Measurements from ENCODE around the gene ARRB1.
"Not testable (repeated sequence)": the region's sequence is repeated elsewhere in the genome, so short reads cannot be mapped to it uniquely, and the experiment has no call there.

Gene ARRB1

DNA sequence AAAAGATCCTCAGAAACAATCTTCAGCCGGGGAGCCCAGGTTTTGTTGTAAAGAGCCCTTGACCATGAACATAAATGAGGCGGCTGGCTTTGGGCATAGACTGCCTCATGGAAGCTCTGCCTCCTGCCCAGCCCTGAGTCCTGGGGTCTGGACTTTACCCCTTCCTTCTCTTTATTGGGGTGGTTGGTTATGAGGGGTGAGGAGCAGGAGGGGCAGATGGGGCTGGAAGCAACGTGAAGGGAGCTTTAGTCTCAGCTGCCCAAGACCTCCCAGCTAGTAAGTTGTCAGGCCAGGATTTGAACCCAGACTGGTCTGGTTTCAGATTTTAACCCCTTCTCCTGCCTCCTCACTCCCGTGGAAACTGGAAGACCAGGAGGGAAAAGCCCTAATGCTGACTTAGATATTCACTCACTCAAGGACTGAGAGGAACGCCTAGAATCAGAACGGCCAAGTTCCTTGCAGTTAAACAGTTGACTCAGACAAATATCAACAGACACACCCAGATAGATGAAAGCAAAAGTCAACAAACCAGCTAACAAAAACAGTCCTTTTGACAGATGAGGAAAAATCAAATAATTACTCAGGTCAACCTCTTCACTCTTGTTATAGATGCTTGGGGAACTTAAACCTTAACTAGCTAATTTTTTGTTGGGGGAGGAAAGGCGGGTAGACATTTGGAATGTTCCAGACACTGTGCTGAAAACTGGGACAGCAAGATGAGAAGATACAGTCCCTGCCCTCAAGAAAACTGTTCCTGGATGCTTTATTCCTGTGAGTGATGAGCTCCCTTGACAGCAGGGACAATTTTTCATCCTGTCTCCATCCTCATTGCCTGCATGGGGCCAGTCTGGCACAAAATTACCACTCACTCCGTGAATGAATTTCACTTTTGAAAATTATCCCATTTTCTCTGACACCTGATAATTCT, 20.8 kb upstream of the ARRB1 start:
- no peaks in the 10 kb centered on the region for H3K27me3 ChIP-seq (ENCODE audit: control insufficient read depth in 1 of 2, insufficient read depth in 2 of 2, low read length in 2 of 2)
- H3K9ac ChIP-seq (ENCODE audit: low read depth in 1 of 2, low read length in 2 of 2), result peak overlapping the region; percentile 28 to 32
- H3K27ac ChIP-seq (ENCODE audit: low read depth, low read length), result peak overlapping the region; percentile 65
- peaks cover 14 to 24% of the 10 kb centered on the region in 2 donors for H3K4me1 ChIP-seq (ENCODE audit: control insufficient read depth in 1 of 2, insufficient read depth in 2 of 2, low read length in 2 of 2)
- H3K4me3 ChIP-seq (ENCODE audit: low read depth in 1 of 2, low read length in 2 of 2), result peak overlapping the region; percentile 38 to 49
- no peaks in the 10 kb centered on the region for H3K36me3 ChIP-seq (ENCODE audit: control insufficient read depth in 1 of 2, insufficient read depth in 2 of 2, low read length in 2 of 2)
- no peaks in the 10 kb centered on the region for H3K9me3 ChIP-seq (ENCODE audit: control insufficient read depth in 1 of 2, low read length in 2 of 2)

DNA sequence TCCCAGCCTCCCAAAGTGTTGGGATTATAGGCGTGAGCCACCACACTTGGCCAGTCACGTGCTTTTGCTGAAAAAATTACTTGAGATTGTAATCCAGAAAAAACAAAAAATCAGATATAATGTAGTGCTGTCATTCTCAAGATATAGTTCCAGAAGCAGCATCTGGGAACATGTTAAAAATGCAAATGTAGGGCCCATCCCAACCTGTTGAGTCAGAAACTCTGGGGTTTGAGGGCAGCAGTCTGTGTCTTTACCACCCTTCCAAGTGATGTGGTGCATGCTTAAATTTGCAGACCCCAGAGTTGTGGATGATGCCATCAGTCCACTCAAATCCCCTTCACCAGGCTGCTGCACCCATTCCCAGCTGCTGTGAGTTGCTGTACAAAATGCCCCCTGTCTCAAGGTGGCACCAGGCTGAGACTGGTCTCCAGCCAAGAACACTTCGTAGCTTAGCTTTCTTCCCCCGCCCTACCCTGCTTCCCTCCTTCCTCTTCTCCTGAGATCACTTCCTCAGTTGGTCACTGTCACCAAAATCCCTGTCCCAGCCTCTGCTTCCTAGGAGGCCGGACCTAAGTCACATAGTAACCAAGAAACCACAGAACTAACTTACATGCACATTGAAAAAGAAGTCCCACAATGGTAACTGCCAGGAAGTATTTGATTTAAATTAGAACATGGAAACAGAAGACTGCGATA, 18.2 kb upstream of the ARRB1 start:
- Histone ChIP-seq H3K36me3 (ENCODE audit: control insufficient read depth in 1 of 2, insufficient read depth in 2 of 2, low read length in 2 of 2) (no peaks in the 10 kb centered on the region), H3K9me3 (ENCODE audit: control insufficient read depth in 1 of 2, low read length in 2 of 2) (no peaks in the 10 kb centered on the region), H3K4me3 (ENCODE audit: low read depth in 1 of 2, low read length in 2 of 2) (no peak overlapping the region), H3K4me1 (ENCODE audit: control insufficient read depth in 1 of 2, insufficient read depth in 2 of 2, low read length in 2 of 2) (peaks cover 14 to 24% of the 10 kb centered on the region in 2 donors), H3K27me3 (ENCODE audit: control insufficient read depth in 1 of 2, insufficient read depth in 2 of 2, low read length in 2 of 2) (no peaks in the 10 kb centered on the region), H3K27ac (ENCODE audit: low read depth, low read length) (no peak overlapping the region), H3K9ac (ENCODE audit: low read depth in 1 of 2, low read length in 2 of 2) (no peak overlapping the region)

DNA sequence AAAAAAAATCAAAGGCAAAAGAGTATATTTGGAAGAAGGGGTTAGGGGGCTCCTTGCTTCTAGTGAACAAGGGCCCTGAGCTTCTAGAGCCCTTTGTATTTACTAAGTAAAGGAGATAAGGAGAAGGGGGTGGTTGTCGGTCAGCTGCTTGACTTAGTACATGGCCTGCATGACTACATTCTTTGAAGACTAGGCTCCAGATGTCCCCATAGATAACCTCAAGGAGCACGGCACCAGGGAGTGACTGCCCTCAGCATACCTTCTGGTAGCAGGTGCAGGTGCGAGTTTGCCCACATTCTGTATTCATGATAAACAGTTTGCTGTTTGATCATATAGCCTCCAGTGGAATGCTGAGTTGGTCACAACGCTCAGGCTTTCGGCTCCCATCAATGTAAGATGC, 15.4 kb upstream of the ARRB1 start:
- not testable (repeated sequence) for H3K9me3 ChIP-seq (ENCODE audit: control insufficient read depth in 1 of 2, low read length in 2 of 2); H3K36me3 ChIP-seq (ENCODE audit: control insufficient read depth in 1 of 2, insufficient read depth in 2 of 2, low read length in 2 of 2); H3K4me3 ChIP-seq (ENCODE audit: low read depth in 1 of 2, low read length in 2 of 2); H3K27ac ChIP-seq (ENCODE audit: low read depth, low read length); H3K27me3 ChIP-seq (ENCODE audit: control insufficient read depth in 1 of 2, insufficient read depth in 2 of 2, low read length in 2 of 2); H3K9ac ChIP-seq (ENCODE audit: low read depth in 1 of 2, low read length in 2 of 2)
- peaks cover 6 to 13% of the 10 kb centered on the region in 2 donors for H3K4me1 ChIP-seq (ENCODE audit: control insufficient read depth in 1 of 2, insufficient read depth in 2 of 2, low read length in 2 of 2)

DNA sequence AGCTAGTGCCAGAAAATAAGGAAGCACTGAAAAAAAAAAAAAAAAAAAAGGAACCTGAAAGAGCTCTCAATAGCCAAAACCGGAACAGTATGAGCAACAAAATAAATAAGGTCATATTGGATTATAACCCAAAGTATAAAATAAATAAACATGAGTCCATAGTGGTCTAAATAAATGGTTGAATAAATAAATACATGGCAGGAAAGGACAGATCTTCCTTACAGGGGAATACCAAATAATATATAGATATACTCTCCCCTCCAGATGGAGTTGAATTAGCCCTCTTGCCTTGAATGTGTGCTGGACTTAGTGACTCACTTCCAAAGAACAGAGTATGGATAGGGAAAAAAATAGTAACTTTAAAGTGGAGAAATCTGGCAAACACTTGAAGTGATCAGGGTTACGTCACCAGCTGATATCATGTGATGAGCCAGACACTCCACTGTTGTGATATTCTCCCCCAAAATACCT, 14.3 kb upstream of the ARRB1 start:
- Histone ChIP-seq H3K9me3 (ENCODE audit: control insufficient read depth in 1 of 2, low read length in 2 of 2) (no peaks in the 10 kb centered on the region), H3K4me3 (ENCODE audit: low read depth in 1 of 2, low read length in 2 of 2) (no peak overlapping the region), H3K36me3 (ENCODE audit: control insufficient read depth in 1 of 2, insufficient read depth in 2 of 2, low read length in 2 of 2) (no peaks in the 10 kb centered on the region), H3K9ac (ENCODE audit: low read depth in 1 of 2, low read length in 2 of 2) (no peak overlapping the region), H3K4me1 (ENCODE audit: control insufficient read depth in 1 of 2, insufficient read depth in 2 of 2, low read length in 2 of 2) (peaks cover 0 to 9% of the 10 kb centered on the region in 2 donors), H3K27ac (ENCODE audit: low read depth, low read length) (no peak overlapping the region), H3K27me3 (ENCODE audit: control insufficient read depth in 1 of 2, insufficient read depth in 2 of 2, low read length in 2 of 2) (no peaks in the 10 kb centered on the region)

DNA sequence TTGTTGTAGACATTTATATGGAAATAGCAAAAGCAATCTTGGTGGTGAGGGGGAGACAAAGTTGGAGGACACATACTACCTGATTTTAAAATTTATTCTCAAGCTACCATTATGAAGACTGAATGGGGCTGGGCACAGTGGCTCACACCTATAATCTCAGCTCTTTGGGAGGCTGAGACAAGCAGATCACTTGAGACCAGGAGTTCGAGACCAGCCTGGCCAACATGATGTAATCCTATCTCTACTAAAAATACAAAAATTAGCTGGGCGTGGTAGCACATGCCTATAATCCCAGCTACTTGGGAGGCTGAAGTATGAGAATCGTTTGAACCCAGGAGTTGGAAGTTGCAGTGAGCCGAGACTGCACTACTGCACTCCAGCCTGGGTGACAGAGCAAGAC, 10.8 kb upstream of the ARRB1 start:
- H3K9ac ChIP-seq (ENCODE audit: low read depth in 1 of 2, low read length in 2 of 2); H3K9me3 ChIP-seq (ENCODE audit: control insufficient read depth in 1 of 2, low read length in 2 of 2); H3K27me3 ChIP-seq (ENCODE audit: control insufficient read depth in 1 of 2, insufficient read depth in 2 of 2, low read length in 2 of 2); H3K27ac ChIP-seq (ENCODE audit: low read depth, low read length); H3K4me3 ChIP-seq (ENCODE audit: low read depth in 1 of 2, low read length in 2 of 2); H3K4me1 ChIP-seq (ENCODE audit: control insufficient read depth in 1 of 2, insufficient read depth in 2 of 2, low read length in 2 of 2); H3K36me3 ChIP-seq (ENCODE audit: control insufficient read depth in 1 of 2, insufficient read depth in 2 of 2, low read length in 2 of 2): not testable (repeated sequence)

DNA sequence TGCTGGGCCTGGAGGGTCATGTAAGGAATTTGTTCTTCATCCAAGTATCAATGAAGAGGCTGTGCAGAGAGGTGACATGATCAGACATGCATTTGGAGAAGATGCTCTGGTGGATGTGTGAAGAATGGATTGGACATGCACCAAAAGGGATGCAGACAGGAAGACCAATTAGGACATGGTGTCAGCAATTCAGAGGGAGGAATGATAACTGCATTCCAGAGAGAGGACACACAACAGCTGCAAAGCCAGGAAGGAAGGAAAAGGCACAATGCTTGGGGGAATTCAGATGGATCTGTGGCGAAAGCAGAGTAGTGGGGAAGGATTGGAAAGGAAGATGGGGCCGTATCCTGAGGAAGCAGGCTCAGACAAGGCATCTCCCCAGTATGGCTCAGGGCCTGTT, 5.2 kb upstream of the ARRB1 start:
- Histone ChIP-seq H3K9ac (ENCODE audit: low read depth in 1 of 2, low read length in 2 of 2) (no peak overlapping the region), H3K4me1 (ENCODE audit: control insufficient read depth in 1 of 2, insufficient read depth in 2 of 2, low read length in 2 of 2) (peaks cover 7 to 10% of the 10 kb centered on the region in 2 donors), H3K27me3 (ENCODE audit: control insufficient read depth in 1 of 2, insufficient read depth in 2 of 2, low read length in 2 of 2) (no peaks in the 10 kb centered on the region), H3K36me3 (ENCODE audit: control insufficient read depth in 1 of 2, insufficient read depth in 2 of 2, low read length in 2 of 2) (no peaks in the 10 kb centered on the region), H3K4me3 (ENCODE audit: low read depth in 1 of 2, low read length in 2 of 2) (no peak overlapping the region), H3K27ac (ENCODE audit: low read depth, low read length) (no peak overlapping the region), H3K9me3 (ENCODE audit: control insufficient read depth in 1 of 2, low read length in 2 of 2) (no peaks in the 10 kb centered on the region)

DNA sequence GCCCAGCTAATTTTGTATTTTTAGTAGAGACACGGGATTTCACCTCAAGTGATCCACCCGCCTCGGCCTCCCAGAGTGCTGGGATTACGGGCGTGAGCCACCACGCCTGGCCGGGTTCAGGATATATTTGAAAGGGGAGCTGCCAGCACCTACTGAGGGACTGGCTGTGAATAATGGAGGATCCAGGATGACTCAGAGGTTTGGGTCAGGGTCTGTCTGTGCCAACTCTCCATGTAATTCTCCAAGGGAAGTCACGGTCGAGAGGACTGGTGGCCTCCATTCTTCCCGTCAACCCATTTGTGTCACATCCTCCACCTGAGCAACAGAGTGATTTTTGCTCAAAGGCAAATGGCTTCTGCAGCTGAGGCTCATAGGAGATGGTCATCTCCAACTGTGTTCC, 3.6 kb upstream of the ARRB1 start:
- H3K4me1 ChIP-seq (ENCODE audit: control insufficient read depth in 1 of 2, insufficient read depth in 2 of 2, low read length in 2 of 2), result peaks cover 17 to 21% of the 10 kb centered on the region in 2 donors
- H3K9me3 ChIP-seq (ENCODE audit: control insufficient read depth in 1 of 2, low read length in 2 of 2), result no peaks in the 10 kb centered on the region
- no peak overlapping the region for H3K27ac ChIP-seq (ENCODE audit: low read depth, low read length)
- no peak overlapping the region for H3K4me3 ChIP-seq (ENCODE audit: low read depth in 1 of 2, low read length in 2 of 2)
- H3K27me3 ChIP-seq (ENCODE audit: control insufficient read depth in 1 of 2, insufficient read depth in 2 of 2, low read length in 2 of 2), result no peaks in the 10 kb centered on the region
- no peak overlapping the region for H3K9ac ChIP-seq (ENCODE audit: low read depth in 1 of 2, low read length in 2 of 2)
- no peaks in the 10 kb centered on the region for H3K36me3 ChIP-seq (ENCODE audit: control insufficient read depth in 1 of 2, insufficient read depth in 2 of 2, low read length in 2 of 2)

DNA sequence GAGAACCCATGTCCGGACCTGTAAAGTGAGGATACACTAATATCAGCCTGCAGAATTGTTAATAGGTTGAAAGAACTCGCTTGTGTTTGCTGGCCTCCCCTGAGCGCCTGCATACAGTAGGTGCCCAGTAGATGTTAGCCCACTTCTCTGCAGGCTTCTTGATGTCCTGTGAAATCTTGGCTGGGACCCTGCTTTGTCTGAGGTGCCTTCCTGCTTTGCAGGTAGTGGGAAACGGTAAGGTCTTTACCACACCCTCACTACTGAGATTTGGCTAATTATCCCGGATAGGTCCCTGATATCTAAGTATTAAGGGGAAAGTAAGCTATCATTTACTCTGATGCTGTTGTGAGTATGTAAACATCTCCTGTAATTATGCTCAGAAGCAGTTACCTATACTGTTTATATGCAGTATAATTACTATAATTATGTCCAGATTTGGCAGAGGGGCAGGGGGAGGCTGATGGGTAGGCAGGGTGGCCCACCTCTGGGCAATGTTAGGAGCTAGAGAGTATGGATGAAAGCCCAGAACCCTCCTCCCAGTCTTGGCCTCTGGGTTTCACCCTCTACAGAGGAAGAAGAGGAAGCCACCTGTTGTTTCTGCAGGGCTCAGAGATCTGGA, 1.2 kb upstream of the ARRB1 start:
- no peaks in the 10 kb centered on the region for H3K27me3 ChIP-seq (ENCODE audit: control insufficient read depth in 1 of 2, insufficient read depth in 2 of 2, low read length in 2 of 2)
- no peaks in the 10 kb centered on the region for H3K36me3 ChIP-seq (ENCODE audit: control insufficient read depth in 1 of 2, insufficient read depth in 2 of 2, low read length in 2 of 2)
- H3K4me3 ChIP-seq (ENCODE audit: low read depth in 1 of 2, low read length in 2 of 2), result peak overlapping the region; percentile 95 to 98
- H3K9ac ChIP-seq (ENCODE audit: low read depth in 1 of 2, low read length in 2 of 2), result peak overlapping the region; percentile 73 to 75
- no peaks in the 10 kb centered on the region for H3K9me3 ChIP-seq (ENCODE audit: control insufficient read depth in 1 of 2, low read length in 2 of 2)
- peaks cover 38 to 44% of the 10 kb centered on the region in 2 donors for H3K4me1 ChIP-seq (ENCODE audit: control insufficient read depth in 1 of 2, insufficient read depth in 2 of 2, low read length in 2 of 2)
- peak overlapping the region; percentile 90 for H3K27ac ChIP-seq (ENCODE audit: low read depth, low read length)

DNA sequence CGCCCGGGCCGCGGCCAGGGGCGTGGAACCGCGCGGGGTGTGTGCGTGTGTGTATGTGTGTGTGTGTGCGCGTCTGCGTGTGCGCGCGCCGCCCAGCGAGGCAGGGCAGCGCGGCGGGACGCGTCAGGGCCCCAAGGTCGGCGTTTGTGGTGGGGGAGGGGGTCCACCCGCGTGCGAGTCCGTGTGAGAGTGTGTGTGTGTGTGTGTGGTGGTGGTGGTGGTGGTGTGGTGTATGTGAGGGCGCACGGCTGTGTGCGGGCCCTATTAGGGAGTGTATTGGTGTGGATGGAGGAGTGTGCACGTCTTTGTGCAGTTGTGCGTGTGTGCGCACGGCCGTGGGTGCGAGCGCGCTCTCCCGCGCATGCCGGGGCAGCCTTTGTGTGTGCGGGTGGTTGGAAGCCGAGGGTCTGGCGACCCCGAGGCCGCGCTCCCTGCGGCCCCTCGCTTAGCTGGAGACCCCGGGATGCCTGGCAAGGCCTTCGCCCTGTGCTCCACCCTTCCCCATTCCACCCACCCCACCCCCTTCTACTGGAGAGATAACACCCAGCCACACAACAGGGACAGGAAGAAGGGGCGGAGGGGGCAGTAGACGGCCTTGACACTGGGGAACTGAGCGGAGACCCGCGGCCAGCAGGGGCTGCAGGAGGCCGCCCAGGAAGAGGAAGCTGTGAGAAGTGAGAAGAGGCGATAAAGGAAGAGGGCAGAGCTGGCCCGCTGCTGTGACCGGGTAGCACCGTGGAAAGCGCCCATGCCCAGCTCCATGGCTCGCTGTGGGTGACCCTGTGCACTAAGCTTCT, 528 bp upstream of the ARRB1 start:
- Histone ChIP-seq H3K9ac (ENCODE audit: low read depth in 1 of 2, low read length in 2 of 2) (peak overlapping the region; percentile 73 to 75), H3K4me1 (ENCODE audit: control insufficient read depth in 1 of 2, insufficient read depth in 2 of 2, low read length in 2 of 2) (peaks cover 45 to 51% of the 10 kb centered on the region in 2 donors)

More for the DNA sequence above, 528 bp upstream of the ARRB1 start:
- no peaks in the 10 kb centered on the region for H3K27me3 ChIP-seq (ENCODE audit: control insufficient read depth in 1 of 2, insufficient read depth in 2 of 2, low read length in 2 of 2)
- no peaks in the 10 kb centered on the region for H3K36me3 ChIP-seq (ENCODE audit: control insufficient read depth in 1 of 2, insufficient read depth in 2 of 2, low read length in 2 of 2)
- peak overlapping the region; percentile 90 for H3K27ac ChIP-seq (ENCODE audit: low read depth, low read length)
- no peaks in the 10 kb centered on the region for H3K9me3 ChIP-seq (ENCODE audit: control insufficient read depth in 1 of 2, low read length in 2 of 2)
- peak overlapping the region; percentile 95 to 98 for H3K4me3 ChIP-seq (ENCODE audit: low read depth in 1 of 2, low read length in 2 of 2)
